UCSD-AML1 (cell line): ENCODE results near the gene C1orf159.

Experiments
- DNase-seq: peaks from one replicate; lab custom pipeline; 2025; ENCODE audit not compliant: unreplicated experiment; lab: John Stamatoyannopoulos, UW

C1orf159 gene

DNA sequence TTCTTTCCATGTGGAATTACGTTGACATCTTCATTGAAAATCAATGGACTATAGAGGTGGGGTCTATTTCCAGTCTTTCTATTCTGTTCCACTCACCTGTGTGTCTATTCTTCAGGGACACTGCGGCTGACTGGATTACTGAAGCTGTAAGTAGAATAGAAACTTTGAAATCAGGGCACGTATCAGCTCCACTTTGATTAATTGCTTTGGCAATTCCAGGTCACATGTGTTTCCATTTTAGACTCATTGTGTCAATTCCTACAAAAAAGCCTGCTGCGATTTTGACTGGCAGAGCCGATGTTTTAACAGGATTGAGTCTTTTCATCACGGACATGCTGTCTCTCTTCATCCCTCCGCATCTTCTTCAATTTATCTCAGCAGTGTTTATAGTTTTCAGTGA, 20.9 kb downstream of the C1orf159 start:
- DNase-seq: no peak

DNA sequence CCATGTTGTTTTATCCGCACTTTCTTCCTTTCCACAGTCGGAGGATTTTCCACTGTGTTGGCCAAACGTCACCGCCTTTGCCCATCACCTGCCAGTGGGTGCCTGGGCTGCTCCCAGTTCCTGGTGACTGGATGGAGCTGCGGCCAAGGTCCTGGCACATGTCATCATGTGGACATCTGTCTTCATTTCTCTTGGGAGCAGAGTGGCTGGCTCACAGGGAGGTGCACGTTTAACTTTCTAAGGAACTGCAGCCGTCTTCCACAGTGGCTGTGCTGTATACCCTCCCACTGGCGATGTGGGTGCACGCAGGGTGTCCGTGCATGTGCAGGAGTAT, 22.3 kb downstream of the C1orf159 start:
- no peak for DNase-seq

DNA sequence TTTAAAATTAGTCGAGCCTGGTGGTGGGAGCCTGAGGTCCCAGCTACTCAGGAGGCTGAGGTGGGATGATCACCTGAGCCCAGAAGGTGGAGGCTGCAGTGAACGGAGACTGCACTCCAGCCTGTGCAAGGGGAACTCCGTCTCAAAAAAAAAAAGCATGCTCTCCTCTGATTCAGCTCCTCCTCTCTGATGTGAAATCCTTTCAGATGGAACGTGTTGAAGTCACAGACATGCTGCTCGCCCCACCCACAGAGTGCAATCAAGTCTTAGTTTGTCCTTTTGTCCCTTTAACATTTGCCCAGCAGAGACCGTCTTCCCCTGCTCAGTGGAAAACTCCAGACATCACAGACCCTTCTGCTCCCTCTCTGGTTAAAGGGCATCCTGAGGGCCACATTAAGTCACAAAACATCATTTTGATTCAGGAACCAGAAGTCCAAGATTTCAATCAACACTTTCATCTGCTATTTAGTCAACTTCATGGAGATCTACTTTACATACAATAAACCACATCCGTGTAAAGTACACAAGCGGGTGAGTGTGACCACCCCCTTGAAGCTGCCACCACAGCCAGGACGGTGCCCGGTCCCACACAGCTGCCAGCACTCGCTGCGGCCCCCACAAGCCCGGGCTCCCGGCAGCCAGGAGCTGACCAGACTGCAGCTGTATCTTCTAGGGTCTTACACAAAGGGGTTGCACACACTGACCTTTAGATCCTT, 22.8 kb downstream of the C1orf159 start:
- no peak for DNase-seq

DNA sequence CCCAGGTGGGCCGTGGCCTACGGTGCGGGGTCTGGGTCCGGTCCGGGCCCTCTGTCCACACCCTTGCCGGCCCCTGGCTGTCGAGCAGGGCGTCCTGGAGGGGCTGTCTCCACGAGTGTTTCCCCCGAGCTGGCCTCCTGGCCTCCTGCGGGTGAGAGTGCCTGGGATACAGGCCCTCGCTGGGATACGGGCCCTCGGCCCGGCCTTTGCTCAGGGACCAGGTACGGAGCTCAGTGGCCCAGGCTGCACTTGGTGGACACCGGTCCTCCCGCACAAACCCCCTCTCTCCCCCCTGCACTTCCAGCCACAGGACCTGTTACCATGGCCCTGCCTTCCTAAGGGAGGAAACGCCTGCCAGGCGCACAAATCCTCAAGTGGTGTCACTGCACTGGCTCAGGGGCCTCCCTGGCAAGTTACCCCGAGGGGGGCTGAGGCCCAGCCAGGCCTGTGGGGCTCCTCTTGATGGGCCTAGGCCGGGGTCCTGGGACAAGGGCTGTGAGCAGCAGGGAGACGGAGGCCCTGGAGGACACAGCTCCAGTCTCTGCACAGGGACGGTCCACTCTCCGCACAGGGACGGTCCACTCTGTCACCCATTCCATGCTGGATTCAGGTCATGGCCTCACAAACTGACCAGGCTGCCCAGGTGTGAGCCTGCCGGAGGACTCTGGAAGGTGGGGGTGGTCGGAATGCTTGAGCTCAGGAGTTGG, 23.6 kb downstream of the C1orf159 start:
- DNase-seq: no peak

DNA sequence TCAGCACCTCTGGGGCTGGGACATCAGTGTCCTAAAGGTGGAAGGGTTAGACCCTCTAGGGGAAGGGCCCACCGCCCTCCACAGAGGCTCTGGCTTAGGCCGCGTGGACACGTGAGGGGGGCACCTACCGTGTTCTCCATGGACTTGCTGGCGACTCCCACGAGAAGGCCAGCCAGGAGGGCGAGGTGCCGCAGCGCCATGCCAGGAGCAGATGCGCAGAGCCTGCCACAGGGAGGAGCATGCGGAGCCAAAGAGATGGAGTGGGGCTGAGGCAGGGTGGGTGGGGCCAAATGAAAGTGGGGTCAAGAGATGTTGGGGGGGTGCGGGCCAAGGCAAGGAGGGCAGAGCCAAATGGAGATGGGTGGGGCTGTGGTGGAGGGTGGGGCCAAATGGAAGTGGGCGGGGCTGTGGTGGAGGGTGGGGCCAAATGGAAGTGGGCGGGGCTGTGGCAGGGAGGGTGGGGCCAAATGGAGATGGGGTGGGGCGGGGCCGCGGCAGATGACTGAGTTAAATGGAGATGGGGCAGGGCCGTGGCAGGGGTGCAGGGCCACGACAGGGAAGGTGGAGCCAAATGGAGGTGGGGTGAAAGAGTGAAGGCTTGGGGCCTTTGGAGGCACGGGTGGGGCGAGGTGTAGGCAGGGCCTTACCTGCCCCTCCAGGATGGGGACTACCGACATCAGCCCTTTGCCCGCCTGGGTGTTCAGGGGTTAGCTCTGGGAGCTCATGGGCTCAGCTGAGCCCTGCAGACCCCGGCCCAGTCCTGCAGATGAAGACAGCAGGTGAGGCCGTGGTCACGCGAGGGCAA, 24.3 kb downstream of the C1orf159 start:
- no peak for DNase-seq

DNA sequence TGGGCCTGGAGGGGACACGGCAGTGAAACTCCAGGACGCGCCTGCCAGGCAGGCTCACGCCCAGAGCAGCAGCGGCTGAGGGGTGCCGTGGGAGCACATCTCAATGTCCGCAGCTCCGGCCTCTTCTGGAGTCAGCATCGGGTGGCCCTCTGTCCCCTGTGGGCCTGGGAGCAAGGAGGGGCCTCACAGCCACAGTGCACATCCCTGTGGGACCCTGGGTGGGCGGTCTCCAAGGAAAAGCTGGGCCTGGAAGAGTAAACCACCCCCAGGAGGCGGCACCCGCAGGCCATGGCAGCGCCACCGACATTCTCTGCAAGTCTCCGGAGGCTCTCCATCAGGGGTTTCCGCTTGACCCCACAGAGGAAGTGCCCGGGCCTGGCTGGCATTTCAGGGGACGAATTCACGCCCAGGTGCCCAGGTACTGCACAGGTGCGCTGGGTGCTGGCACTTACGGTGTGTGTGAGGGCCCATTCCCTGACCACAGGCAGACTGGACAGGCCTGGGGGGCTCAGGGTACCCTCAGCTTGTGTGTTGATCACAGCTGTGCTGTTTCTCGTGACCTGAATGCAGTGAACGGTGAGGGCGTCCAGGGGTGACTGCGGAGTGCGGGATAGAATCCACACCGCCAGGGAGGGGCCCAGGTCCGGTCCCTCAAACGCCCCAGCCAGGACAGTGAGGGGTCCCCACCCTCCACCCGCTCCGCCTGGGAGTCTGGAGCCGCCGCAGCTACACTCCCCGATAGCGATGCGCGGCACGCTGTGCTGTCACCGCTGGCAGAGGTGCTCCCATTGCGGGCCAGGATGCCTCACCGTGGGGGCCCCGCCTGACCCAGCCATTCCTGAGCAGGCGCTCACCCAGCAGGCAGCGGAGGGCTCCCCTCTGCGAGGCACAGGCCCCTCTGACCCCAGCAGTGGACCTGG, 25.2 kb downstream of the C1orf159 start:
- no peak for DNase-seq

DNA sequence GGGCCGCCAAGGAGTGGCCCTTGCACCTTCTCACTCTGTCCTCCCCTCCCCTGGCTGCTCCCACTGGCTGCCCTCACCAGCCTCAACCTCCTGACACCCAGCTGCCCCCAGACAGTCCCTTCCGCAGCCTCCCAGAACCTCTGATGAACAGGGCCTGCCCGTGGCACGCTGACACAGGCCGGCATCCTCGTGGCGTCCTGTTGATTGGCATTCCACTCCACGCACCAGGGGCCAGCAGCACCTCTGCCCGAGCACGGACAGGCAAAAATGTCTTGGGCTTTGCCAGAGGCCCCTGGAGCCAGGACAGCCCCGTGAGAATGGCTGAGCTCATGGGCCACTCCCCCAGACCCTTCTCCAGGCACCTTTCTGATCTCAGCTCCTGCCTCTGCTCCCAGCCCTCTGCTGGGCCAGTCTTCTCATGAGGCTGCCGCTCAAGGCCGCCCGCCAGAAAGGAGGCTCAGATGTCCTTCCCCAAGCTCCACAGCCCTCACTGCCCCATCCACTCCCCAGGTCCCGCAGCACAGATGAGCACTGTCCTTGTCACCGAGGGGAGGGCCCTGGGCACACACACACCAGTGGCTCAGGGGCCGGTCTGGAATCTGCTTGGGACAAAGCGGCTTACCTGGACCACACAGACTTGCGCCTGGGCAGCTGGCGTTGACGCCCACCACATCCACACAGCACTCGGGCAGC, 26.0 kb downstream of the C1orf159 start:
- DNase-seq: no peak

DNA sequence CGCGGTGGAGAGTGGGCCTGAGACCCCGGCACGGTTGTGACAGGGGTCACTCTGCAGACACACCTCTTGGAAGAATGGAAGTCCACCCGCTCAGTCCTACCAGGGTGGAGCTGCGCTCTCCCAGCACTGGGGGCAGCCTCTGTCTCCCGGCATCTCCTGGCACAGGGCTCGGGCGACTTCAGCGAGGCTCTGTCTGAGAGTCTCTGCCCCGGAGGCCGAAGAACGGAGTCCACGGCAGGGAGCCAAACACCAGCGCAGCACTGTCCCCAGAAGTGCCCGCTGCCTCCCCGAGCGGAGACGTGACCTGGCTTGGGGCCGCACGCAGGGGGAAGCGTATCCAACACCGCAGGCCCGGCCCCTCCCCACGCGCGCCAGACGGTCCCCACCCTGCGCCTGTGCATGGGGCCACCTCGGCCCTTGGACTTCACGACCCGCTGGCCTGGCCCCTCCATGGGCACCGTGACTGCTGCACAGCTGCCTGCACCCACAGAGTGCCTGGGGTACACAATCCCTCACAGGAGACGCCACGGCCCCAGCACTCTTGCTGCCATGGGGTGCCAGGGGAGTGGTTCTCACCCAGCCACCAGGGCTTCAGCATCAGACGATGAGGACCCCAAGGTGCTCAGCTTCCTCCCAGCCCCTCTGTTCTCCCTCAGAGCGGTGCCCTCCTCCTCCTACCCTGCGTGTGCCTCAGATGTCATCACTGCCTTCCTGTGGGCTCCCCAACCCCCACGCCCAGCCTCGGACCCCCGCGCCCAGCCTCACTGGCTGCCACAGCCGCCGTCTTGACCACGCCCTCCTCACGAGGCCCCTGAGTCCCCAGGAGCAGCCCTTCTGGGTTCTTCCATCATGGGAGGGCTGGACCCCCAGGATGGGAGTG, 26.8 kb downstream of the C1orf159 start:
- no peak for DNase-seq

DNA sequence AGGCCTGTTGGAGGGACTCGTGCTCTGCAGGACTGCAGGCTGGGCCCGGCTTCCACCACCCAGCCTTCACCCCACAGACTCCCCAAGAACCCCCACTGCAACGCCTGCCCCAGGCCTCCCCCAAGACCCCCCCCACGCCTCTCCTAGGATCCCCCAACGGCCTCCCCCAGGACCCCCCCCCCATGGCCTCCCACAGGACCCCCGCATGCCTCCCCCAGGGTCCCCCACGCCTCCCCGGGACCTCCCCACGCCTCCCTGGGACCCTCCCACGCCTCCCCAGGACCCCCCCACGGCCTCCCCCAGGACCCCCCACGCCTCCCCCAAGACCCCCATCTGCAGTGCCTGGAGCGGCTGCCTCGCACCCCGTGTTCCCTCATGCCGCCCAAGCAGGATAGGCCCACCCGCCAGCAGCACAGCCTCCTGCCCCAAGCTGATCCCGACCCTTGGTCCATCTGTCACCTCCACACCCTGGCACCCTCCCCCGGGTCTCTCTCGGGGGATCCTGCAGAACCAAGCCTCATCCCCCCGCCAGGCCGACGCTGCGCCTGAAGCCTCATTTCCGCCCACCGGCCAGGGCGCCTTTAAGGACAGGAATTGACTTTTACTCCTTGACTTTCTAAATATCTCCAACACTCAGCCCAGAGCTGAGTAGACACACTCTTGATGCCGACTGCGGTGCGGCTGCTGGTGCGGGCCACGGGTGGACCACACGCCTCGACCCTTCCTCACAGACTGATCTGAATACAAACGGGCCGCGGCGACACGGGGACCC, 27.7 kb downstream of the C1orf159 start:
- no peak for DNase-seq

DNA sequence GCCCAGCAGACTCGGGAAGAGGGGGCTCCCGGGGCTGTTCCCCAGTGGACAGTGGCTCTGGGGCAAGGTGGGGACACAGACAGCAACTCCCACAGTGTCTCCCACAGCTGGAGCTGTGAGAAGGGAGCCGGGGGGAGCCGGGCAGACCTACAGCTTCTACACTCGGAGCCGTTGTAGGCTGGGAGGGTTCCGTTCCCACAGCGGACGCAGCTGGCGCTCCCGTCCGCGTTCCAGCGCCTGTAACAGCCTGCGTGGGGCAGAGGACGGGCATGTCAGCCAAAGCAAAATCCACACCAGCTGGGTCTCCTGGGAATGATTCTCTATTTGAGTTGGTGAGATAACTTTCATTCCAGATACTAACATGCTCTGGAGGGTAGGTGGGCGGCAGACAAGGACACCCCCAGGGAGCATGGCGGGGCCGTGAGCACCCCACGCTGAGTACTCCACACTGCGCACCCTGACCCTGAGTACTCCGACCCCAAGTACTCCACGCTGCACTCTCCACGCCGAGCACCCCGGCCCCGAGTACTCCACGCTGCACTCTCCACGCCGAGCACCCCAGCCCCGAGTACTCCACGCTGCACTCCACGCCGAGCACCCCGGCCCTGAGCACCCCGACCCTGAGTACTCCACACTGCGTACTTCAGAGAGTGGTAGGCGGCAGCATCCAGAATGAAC, 28.4 kb downstream of the C1orf159 start:
- DNase-seq: no peak

DNA sequence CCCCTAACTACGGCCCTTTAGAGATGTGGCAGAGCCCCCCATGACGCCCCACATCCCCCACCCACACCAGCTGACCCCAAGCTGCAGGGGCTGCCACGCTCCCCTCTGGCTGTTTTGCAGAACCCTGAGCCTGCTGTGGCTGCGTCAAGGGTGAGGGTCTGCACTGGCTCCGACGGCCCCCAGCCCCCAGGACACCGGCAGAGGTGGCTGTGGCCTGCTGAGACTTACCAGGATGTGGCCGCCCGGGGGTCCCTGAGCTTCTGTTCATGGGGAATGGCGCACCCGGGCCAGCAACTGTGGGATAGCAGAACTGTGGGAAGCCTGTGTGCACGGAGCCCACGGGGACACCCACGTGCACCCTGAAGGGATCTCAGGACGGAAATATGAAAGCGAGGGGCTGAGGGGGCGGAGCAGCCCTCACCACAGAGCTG, 29.0 kb downstream of the C1orf159 start:
- DNase-seq: no peak

DNA sequence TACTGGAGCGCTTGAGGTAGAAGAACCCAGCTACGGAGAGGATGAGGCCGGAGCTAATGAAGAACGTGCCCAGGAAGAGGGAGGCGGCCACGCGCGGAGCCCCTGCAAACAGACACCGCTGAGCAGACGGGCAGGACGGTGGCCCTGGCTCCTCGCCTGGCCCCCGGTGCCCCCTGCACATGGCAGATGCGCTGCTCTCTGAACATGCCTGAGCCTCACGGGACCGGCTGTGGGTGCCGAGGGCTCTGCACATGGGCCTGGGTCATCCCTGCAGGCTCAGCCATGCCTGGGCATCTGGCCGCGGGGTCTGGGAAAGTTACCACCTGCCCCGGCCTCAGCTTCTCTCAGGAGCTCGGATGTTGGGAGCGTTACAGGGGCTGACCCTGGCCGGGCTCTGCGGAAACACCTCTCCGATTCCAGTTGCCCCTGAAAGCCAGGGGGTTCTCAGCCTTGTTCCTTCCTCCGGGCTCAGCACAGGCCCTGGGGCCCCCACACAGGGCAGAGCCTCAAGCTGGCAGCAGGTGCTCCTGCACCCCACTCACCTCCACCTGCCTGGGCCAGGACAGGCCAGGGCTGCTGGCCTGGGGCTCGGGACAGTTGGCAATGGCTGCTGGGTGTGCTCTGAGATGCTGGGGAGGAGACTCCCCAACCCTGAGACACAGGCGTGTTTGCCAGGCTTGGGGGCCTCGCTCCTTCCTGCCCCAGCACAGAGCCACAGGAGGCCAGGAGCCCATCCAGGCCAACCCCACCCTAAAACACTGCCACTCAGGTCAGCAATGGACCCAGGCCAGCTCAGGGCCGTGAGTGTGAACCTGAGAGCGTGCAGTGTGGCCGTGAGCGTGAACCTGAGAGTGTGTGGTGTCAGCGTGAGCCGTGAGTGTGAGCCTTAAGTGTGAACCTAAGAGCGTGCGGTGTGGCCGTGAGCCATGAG, 29.7 kb downstream of the C1orf159 start:
- DNase-seq: no peak

DNA sequence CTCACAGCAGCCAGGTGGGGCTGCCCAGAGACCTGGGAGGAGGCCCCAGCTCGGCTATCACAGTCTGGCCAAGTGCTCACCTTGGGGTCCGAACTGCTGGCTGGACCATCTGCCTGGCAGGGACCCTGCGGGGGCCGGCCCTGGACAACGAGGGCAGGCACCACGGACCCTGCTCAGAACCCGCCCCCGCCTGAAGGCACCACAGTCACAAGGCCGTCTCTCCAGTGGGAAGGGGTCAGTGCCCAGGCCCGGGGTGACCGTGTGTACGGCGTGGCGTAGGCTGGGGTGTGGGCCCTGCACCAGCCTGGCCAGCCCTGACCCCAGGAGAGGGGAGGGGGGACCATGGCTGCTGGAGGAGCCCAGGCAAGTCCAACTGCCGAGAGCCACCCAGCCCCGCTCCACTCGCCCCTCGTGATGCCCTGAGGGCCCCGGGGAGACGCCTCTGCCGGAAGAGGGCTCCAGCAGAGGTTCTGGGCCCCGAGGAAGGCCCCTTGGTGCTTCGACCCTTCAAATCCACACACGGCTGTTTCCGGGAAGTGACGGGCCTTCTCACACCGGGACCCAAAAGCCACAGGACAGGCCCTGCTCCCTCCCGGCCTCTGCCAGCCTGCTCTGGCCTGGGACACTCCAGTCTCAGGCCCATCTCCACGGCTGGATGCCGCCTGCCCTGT, 30.6 kb downstream of the C1orf159 start:
- DNase-seq: no peak

DNA sequence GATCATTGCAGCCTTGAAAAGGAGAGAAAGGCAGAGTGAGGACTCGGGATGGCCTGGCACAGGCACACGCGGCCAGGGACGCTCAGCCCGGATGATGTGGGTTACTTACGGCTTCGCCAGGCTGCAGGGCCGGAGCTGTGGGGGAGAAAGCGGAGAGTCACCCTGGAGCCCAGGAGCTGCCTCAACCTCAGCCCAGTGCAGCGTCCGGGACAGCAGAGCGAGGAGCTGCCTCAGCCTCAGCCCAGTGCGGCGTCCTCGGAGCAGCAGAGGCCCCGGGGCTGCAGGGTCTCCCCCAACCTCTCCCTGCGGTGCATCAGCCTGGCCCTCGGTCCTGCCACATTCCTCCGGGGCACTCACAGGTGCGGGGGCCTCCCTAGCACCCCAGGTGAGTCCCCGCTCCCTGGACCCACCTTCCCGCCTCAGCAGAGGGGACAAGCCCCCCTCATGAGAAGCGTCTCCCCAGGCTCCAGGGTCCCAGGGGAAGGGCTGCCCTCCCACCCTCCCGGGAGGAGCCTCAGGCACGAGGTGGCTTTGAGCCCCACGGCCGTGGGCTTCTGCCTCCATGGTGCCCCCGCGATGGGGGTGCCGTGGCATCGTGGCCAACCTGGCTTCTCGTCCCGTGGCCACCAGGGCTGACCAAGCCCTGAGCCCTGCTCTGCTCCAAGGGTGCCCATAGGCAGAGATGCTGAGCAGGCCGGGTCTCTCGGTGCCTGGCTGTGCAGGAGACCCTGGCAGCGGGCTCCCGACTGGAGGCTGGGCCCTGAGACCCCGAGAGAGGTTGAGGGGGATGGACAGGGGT, 31.3 kb downstream of the C1orf159 start:
- no peak for DNase-seq
